Endothelial cell of umbilical vein (primary cell): ENCODE results near the gene ZNF740.

Source experiments
- EZH2 ChIP-seq: IDR thresholded peaks from 2 replicates; pipeline ENCODE4 v1.6.1; 2012; ENCODE audit warnings: borderline replicate concordance, low read depth, mild to moderate bottlenecking, moderate library complexity, low read length, inconsistent platforms; ENCODE audit not compliant: severe bottlenecking
- MYC ChIP-seq: IDR thresholded peaks from one replicate; pipeline ENCODE4 v1.6.1; 2011; ENCODE audit warnings: mild to moderate bottlenecking, low read depth, low read length
- POLR2A ChIP-seq: IDR thresholded peaks from 2 replicates; pipeline ENCODE4 v1.6.1; 2012; ENCODE audit warnings: low read depth, mild to moderate bottlenecking, control low read depth, low read length
- TF ChIP-seq, protein P1 (sequence below), 2 donors: IDR thresholded peaks; 1 replicate in 1 of 2; 2 replicates in 1 of 2; pipeline ENCODE4 v1.5.1; 2011; ENCODE audit warnings: low read length in 2 of 2, mild to moderate bottlenecking in 2 of 2, moderate library complexity in 2 of 2, control low read depth in 1 of 2, inconsistent platforms in 1 of 2, low read depth in 1 of 2; ENCODE audit not compliant: insufficient read depth in 1 of 2; ENCODE audit errors: extremely low read depth in 1 of 2

DNA sequence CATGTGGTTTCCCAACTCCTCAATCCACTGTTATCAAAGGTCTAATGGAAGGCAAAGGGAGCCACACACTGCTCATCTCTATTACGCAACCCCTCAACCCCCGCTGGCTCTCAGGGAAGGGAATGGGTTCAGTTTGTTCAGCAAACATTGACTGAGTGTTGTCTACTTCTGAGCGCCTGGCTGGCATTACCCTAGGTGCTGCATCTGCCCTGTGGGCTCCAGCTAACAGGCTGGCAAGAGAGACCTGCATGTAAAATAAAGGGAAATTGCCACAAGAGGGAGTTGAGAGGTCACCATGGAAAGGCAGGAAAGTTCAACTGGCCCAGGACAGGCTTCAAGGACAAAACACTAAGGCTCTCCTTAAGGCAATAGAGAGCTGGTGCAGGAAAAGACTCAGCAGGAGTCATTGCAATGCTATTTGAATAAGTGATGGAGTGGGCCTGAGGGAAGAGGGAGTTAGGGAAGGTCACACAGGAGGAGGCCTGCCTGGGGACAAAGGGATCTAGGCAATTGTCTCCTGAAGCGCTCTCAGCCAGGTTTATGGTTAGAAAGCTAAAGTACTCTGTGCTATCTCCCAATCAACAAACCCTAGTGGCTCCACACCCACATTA lies 5.5 kb upstream of the ZNF740 start:
- TF ChIP-seq MYC (no peak), EZH2 (no peak), POLR2A (no peak)
- TF ChIP-seq, protein P1, sequence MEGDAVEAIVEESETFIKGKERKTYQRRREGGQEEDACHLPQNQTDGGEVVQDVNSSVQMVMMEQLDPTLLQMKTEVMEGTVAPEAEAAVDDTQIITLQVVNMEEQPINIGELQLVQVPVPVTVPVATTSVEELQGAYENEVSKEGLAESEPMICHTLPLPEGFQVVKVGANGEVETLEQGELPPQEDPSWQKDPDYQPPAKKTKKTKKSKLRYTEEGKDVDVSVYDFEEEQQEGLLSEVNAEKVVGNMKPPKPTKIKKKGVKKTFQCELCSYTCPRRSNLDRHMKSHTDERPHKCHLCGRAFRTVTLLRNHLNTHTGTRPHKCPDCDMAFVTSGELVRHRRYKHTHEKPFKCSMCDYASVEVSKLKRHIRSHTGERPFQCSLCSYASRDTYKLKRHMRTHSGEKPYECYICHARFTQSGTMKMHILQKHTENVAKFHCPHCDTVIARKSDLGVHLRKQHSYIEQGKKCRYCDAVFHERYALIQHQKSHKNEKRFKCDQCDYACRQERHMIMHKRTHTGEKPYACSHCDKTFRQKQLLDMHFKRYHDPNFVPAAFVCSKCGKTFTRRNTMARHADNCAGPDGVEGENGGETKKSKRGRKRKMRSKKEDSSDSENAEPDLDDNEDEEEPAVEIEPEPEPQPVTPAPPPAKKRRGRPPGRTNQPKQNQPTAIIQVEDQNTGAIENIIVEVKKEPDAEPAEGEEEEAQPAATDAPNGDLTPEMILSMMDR (IDR thresholded peaks at IDR 0.05; ENCODE audit: extremely low read depth in 1 of 2, insufficient read depth in 1 of 2, low read depth in 1 of 2, low read length in 2 of 2): peak; percentile 7 to 25
